GM19467 (cell line): ENCODE measurements around the gene DHCR7.

Experiments
- ATAC-seq: cut with Tn5 transposase; IDR thresholded peaks from one replicate; pipeline ENCODE4 v1.9.1; 2021; ENCODE audit warnings: mild to moderate bottlenecking, moderate library complexity; ENCODE audit not compliant: unreplicated experiment

Gene DHCR7

GRCh38 chr11:71481101-71481960 lies 33.1 kb upstream of the DHCR7 start:
- ATAC-seq, result no peak

GRCh38 chr11:71478528-71478840 lies 30.3 kb upstream of the DHCR7 start:
- ATAC-seq, result no peak

- no peak for ATAC-seq
These were observed 29.7 kb upstream of the DHCR7 start for GRCh38 chr11:71477641-71478527.

GRCh38 chr11:71476926-71477640 lies 28.9 kb upstream of the DHCR7 start:
- ATAC-seq, result no peak

- ATAC-seq, result no peak
These were observed 27.8 kb upstream of the DHCR7 start for GRCh38 chr11:71476031-71476430.

GRCh38 chr11:71474771-71475483 lies 26.7 kb upstream of the DHCR7 start:
- no peak for ATAC-seq

GRCh38 chr11:71474141-71474770 lies 26.1 kb upstream of the DHCR7 start:
- no peak for ATAC-seq

- ATAC-seq, result no peak
These were observed 25.5 kb upstream of the DHCR7 start for GRCh38 chr11:71473793-71474080.

GRCh38 chr11:71472941-71473792 lies 25.0 kb upstream of the DHCR7 start:
- ATAC-seq, result no peak

GRCh38 chr11:71472357-71472885 lies 24.2 kb upstream of the DHCR7 start:
- ATAC-seq, result no peak

GRCh38 chr11:71470946-71471345 lies 22.8 kb upstream of the DHCR7 start:
- no peak for ATAC-seq

GRCh38 chr11:71467164-71467563 lies 19.0 kb upstream of the DHCR7 start:
- no peak for ATAC-seq

GRCh38 chr11:71466358-71466757 lies 18.2 kb upstream of the DHCR7 start:
- no peak for ATAC-seq

- no peak for ATAC-seq
These were observed 16.9 kb upstream of the DHCR7 start for GRCh38 chr11:71465054-71465453.

- ATAC-seq, result no peak
These were observed 15.4 kb upstream of the DHCR7 start for GRCh38 chr11:71463331-71464211.

GRCh38 chr11:71462726-71463125 lies 14.5 kb upstream of the DHCR7 start:
- no peak for ATAC-seq

GRCh38 chr11:71461696-71462095 lies 13.5 kb upstream of the DHCR7 start:
- ATAC-seq, result no peak

GRCh38 chr11:71459767-71460320 lies 11.7 kb upstream of the DHCR7 start:
- ATAC-seq, result no peak
